ENCODE results near the gene CCDC73. TPM values are rescaled to one million over a fixed set of nuclear protein-coding genes. Genes with fewer than 3 reads are reported as not detected.

The CCDC73 gene
- total RNA-seq, 1 donor from 2014 or later, result not detected

DNA sequence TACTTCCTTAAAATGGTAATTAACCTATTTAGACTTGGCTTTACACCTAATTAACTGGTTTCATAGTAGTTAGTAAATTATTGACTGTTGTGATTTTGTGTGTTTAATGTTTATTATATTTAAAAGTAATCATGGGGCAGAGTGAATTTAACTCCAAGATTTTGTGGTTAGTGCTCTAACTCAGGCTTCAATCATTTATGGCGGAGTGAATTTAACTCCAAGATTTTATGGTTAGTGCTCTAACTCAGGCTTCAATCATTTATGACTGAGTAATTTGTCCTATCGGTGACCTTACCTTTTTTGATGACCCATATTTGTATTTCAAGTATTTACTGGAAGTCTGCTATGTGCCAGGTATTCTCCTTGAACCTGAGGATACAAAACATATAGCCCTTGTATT lies 42.5 kb upstream of the CCDC73 start:
- Mint-ChIP-seq H3K9me3 (ENCODE audit: low read depth) (no peaks in the 10 kb centered on the region), H3K36me3 (ENCODE audit: low read depth) (no peaks in the 10 kb centered on the region), H3K27me3 (ENCODE audit: low read depth) (peaks cover 59% of the 10 kb centered on the region), H3K4me3 (ENCODE audit: unreplicated experiment) (no peak overlapping the region), H3K4me1 (ENCODE audit: low read depth) (no peaks in the 10 kb centered on the region), H3K27ac (ENCODE audit: unreplicated experiment) (no peak overlapping the region)
- TF ChIP-seq, protein P1, sequence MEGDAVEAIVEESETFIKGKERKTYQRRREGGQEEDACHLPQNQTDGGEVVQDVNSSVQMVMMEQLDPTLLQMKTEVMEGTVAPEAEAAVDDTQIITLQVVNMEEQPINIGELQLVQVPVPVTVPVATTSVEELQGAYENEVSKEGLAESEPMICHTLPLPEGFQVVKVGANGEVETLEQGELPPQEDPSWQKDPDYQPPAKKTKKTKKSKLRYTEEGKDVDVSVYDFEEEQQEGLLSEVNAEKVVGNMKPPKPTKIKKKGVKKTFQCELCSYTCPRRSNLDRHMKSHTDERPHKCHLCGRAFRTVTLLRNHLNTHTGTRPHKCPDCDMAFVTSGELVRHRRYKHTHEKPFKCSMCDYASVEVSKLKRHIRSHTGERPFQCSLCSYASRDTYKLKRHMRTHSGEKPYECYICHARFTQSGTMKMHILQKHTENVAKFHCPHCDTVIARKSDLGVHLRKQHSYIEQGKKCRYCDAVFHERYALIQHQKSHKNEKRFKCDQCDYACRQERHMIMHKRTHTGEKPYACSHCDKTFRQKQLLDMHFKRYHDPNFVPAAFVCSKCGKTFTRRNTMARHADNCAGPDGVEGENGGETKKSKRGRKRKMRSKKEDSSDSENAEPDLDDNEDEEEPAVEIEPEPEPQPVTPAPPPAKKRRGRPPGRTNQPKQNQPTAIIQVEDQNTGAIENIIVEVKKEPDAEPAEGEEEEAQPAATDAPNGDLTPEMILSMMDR (IDR thresholded peaks at IDR 0.05), result no peak
- no peak for DNase-seq (ENCODE audit: low spot score)

DNA sequence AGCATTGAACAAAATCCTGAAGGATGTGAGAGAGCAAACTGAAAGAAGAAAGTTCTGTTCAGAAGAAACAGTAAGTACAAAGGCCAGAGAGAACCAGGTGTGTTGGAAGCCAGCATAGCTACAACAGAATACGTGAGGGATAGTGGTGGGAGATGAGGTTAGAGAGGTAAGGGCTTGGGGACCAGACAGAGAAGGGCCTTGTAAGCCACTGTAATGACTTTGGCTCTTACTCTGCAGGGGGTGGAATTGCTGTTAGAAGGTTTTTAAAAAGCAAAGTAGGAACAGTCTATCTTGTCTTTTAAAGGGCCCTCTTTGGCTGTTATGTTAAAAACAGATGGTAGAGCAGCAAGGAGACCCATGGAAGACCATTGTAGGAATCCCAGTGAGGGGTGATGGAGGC lies 39.5 kb upstream of the CCDC73 start:
- H3K36me3 Mint-ChIP-seq (ENCODE audit: low read depth), result no peaks in the 10 kb centered on the region
- H3K27ac Mint-ChIP-seq (ENCODE audit: unreplicated experiment), result no peak overlapping the region
- H3K9me3 Mint-ChIP-seq (ENCODE audit: low read depth), result no peaks in the 10 kb centered on the region
- DNase-seq (ENCODE audit: low spot score), result no peak
- TF ChIP-seq, protein P1 (IDR thresholded peaks at IDR 0.05), result no peak
- peaks cover 12% of the 10 kb centered on the region for H3K4me1 Mint-ChIP-seq (ENCODE audit: low read depth)
- no peak overlapping the region for H3K4me3 Mint-ChIP-seq (ENCODE audit: unreplicated experiment)
- peaks cover 68% of the 10 kb centered on the region for H3K27me3 Mint-ChIP-seq (ENCODE audit: low read depth)

DNA sequence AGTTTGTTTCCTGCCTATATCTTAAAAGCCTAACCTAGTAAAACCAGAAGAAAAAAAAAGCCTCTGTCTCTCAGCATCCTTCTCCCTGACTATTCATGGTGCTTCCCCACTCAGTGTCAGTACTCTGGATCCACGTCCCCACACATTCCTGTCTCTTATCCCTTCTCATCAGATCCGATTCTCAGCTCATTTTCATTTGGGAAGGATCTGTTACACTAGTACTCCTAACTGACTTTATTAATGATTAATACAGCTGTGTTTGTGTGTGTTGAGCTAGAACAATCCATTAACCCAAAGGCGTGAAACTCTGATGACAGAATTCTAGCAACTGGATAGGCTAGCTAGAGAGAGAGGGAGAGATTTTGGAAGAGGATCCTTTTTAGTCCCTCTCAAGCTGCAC lies 36.8 kb upstream of the CCDC73 start:
- peaks cover 50% of the 10 kb centered on the region for H3K27me3 Mint-ChIP-seq (ENCODE audit: low read depth)
- H3K4me3 Mint-ChIP-seq (ENCODE audit: unreplicated experiment), result no peak overlapping the region

DNA sequence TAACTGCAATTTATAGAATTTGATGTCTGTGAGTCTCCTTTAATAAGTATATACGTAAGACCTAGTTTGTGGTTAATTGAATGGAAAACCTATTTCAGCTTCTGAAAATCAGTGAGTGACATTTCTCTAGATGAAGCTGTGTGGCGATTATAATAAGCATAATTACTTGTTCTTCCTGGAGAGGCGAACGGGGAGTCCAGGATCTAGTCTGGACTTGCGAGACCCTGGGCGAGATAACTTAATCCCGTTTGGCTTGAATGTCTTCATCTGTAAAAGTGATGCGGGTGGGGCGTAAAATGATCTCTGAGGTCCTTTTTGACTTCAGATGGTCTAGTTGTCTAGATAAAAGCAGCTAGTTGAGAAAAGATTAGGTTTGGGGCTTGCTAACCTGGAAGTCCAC lies 36.3 kb upstream of the CCDC73 start:
- Mint-ChIP-seq H3K4me1 (ENCODE audit: low read depth) (peaks cover 12% of the 10 kb centered on the region), H3K36me3 (ENCODE audit: low read depth) (no peaks in the 10 kb centered on the region), H3K4me3 (ENCODE audit: unreplicated experiment) (no peak overlapping the region), H3K27me3 (ENCODE audit: low read depth) (peaks cover 50% of the 10 kb centered on the region), H3K27ac (ENCODE audit: unreplicated experiment) (no peak overlapping the region), H3K9me3 (ENCODE audit: low read depth) (no peaks in the 10 kb centered on the region)
- DNase-seq (ENCODE audit: low spot score), result no peak
- TF ChIP-seq, protein P1 (IDR thresholded peaks at IDR 0.05), result no peak

More for the DNA sequence above, 36.8 kb upstream of the CCDC73 start:
- Mint-ChIP-seq H3K9me3 (ENCODE audit: low read depth) (no peaks in the 10 kb centered on the region), H3K4me1 (ENCODE audit: low read depth) (peaks cover 12% of the 10 kb centered on the region), H3K36me3 (ENCODE audit: low read depth) (no peaks in the 10 kb centered on the region), H3K27ac (ENCODE audit: unreplicated experiment) (no peak overlapping the region)
- TF ChIP-seq, protein P1 (IDR thresholded peaks at IDR 0.05), result no peak
- DNase-seq (ENCODE audit: low spot score), result no peak

DNA sequence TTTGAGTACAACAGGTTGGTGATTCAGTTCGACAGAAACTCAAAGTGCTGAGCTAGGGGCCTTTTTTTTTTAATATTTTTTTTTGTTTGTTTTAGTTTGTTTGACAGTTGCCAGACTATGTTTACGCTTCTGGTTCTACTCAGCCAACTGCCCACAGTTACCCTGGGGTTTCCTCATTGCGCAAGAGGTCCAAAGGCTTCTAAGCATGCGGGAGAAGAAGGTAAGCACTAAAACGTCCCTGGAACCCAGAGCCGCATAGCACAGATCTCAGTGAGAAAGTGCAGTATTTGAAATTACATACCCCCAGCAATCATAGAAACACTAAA lies 35.9 kb upstream of the CCDC73 start:
- Mint-ChIP-seq H3K27me3 (ENCODE audit: low read depth) (peaks cover 50% of the 10 kb centered on the region), H3K9me3 (ENCODE audit: low read depth) (no peaks in the 10 kb centered on the region), H3K4me1 (ENCODE audit: low read depth) (peaks cover 12% of the 10 kb centered on the region), H3K4me3 (ENCODE audit: unreplicated experiment) (peak overlapping the region; percentile 73), H3K27ac (ENCODE audit: unreplicated experiment) (no peak overlapping the region), H3K36me3 (ENCODE audit: low read depth) (no peaks in the 10 kb centered on the region)
- TF ChIP-seq, protein P1 (IDR thresholded peaks at IDR 0.05), result no peak
- no peak for DNase-seq (ENCODE audit: low spot score)

All from chondrocyte (in vitro differentiated cells).